Right ventricle myocardium superior (tissue), 1 donor: Measurements from ENCODE around the gene LENG1. TPM values are rescaled to one million over a fixed set of nuclear protein-coding genes. Genes with fewer than 3 reads are reported as not detected.

Experiments used
- ATAC-seq: fragments of 200-7000 bp; cut with Tn5 transposase; one replicate; pipeline ENCODE4 v1.9.1; 2020; ENCODE audit warnings: mild to moderate bottlenecking; ENCODE audit not compliant: poor library complexity
- DNase-seq: peaks from one replicate; pipeline ENCODE4 v3.0.0-alpha.2; 2020
- intact Hi-C: fragments of 100-400 bp; cut with DNase I; formaldehyde crosslinking; loops from one replicate; pipeline ENCODE4 v1.11.2; 2022
- total RNA-seq: library from RNA; stranded (reverse); fragmentation: NEBNext Ultra II Directional; extraction: Animal tissue kit (Norgen Biotek cat#: 25700); gene quantifications from one replicate; pipeline ENCODE4 v1.2.1, GENCODE V29; 2021
- donor health status: DM: no; HTN: yes; CAD: no; lungs with severe emphysema.

Gene LENG1
- total RNA-seq, 1 donor from 2014 or later, result 6.5 TPM

DNA sequence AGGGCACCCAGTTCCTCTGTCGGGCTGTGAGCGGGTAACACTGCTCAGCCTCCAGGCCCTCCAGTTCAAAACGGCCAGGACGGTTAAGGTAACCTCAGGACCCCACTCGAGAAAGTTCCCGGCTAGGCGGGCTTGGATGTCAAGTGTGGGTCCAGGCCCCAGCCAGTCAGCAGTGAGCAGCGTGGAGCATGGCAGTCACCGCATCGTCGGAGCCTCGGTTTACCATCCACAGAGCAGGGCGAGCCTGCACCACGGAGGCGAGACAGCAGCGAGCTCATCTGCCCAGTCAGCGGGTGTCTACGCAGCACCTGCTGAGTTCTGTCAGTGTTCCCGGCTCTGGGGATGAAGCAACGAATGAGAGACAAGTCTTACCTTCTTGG is 29.9 kb downstream of the LENG1 start:
- DNase-seq (no peak), ATAC-seq (no peak)
- intact Hi-C loops, result no loop called here

DNA sequence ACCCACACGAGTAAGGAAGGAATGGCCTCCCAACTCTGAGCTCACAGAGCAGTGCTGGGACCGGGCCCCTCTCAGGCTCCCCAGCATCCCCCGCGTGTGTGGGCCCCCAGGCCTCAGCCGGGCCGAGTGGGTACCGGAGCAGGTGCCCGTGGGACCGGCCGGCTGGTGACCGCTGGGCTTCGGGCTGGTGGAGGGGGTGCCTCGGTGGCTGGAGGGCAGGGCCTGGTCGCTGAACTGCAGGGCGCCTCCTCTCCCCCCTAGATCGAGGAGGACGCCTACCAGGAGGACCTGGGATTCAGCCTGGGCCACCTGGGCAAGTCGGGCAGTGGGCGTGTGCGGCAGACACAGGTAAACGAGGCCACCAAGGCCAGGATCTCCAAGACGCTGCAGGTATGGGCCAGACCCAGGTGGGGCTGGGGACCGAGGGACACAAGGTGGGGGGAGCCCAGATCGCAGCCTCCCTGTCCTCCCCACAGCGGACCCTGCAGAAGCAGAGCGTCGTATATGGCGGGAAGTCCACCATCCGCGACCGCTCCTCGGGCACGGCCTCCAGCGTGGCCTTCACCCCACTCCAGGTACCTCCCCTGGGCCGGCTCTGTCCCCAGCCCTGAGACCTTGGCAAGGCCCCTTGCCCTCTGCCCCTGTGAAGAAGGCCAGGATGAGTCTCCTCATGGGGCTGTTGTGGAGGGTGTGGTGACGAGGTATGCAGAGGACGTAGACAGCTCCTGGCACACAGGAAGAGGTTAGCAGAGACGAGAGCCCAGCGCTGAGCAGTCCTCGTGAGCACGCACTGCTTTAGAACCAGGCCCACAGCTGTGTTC is 30.5 kb downstream of the LENG1 start:
- no peak for DNase-seq
- intact Hi-C loops, result no loop called here
- ATAC-seq, result no peak

DNA sequence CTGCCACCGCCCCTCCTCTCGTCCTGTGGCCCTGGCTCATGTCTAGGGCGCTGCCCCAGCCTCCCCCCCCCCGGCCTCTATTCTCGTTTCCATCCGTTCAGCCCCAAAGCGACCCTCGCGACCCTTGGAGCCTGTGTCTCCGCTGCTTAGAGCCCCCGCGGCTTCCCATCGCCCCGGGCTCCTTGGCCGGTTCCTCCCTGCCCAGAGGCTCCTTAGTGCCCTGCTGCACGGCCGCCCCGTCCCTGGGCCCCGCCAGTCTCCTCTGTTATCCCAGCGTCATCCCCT is 31.1 kb downstream of the LENG1 start:
- intact Hi-C loops, result no loop called here
- ATAC-seq, result no peak
- no peak for DNase-seq

- intact Hi-C loops, result no loop called here
- ATAC-seq, result no peak
- DNase-seq, result no peak
Observed at GRCh38 chr19:54127688-54128440, 31.7 kb downstream of the LENG1 start.

DNA sequence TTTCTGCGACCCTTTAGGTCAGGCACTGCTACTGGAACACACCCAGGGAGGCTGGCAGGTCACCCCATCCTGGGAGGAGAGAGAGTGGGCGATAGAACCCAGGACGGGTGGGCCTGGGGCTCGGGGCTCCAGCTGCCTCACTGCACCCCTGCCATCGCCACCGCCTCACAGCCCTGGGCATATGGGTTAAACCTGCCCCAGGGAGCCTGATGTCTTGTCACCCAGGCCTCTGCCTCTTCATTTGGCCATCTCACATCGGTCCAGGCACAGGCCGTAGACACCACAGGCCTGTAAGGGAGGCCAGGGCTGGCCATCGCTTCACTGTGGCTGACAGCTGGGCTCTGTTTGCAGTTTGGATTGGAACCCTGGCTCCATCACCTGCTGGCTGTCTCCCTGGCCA is 33.8 kb downstream of the LENG1 start:
- intact Hi-C loops, result no loop called here
- no peak for ATAC-seq
- DNase-seq, result no peak

DNA sequence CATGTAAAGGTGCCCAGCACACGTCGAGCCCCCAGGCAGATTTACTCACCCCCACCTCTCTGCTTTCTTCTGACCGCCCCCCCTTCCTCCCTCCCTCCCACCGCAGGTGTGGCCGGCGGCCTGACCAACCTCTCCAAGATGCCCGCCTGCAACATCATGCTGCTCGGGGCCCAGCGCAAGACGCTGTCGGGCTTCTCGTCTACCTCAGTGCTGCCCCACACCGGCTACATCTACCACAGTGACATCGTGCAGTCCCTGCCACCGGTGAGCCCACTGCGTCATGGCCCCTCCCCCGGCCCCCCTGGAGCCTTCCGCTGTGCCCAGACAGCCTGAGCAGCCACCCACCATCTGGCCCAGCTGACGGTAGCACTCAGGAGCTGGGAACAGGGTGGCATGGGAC is 35.1 kb downstream of the LENG1 start:
- DNase-seq (no peak), ATAC-seq (no peak)
- intact Hi-C loops, result no loop called here

DNA sequence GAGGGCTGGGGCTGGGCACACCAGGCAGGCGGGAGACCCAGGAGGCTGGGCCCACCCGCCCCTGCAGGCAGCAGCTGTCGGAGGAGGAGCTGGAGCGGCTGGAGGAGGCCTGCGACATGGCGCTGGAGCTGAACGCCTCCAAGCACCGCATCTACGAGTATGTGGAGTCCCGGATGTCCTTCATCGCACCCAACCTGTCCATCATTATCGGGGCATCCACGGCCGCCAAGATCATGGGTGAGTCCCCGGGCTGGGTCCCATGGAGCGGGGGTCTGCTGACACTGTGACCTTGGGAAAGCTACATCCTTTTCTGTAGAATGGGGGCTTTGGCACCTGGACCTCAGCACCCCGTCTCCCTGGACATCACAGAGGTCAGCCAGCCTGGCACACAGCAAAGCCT is 35.8 kb downstream of the LENG1 start:
- DNase-seq (no peak), ATAC-seq (no peak)
- intact Hi-C loops, result no loop called here

- no peak for ATAC-seq
- intact Hi-C loops, result no loop called here
- no peak for DNase-seq
Observed at GRCh38 chr19:54121259-54121658, 38.3 kb downstream of the LENG1 start.

GRCh38 chr19:54115109-54116063 is 44.1 kb downstream of the LENG1 start, which contains the start of the genes PRPF31 and TFPT:
TSS of gene PRPF31 (plus strand) at chr19:54115754. CDS start at chr19:54118279, 2,525 bp downstream.
TSS of gene TFPT (minus strand) at chr19:54115657. CDS start at chr19:54115269, 388 bp downstream.
- ATAC-seq (peak; percentile 96), DNase-seq (peak; percentile 98)
- intact Hi-C loops, result no loop called here

DNA sequence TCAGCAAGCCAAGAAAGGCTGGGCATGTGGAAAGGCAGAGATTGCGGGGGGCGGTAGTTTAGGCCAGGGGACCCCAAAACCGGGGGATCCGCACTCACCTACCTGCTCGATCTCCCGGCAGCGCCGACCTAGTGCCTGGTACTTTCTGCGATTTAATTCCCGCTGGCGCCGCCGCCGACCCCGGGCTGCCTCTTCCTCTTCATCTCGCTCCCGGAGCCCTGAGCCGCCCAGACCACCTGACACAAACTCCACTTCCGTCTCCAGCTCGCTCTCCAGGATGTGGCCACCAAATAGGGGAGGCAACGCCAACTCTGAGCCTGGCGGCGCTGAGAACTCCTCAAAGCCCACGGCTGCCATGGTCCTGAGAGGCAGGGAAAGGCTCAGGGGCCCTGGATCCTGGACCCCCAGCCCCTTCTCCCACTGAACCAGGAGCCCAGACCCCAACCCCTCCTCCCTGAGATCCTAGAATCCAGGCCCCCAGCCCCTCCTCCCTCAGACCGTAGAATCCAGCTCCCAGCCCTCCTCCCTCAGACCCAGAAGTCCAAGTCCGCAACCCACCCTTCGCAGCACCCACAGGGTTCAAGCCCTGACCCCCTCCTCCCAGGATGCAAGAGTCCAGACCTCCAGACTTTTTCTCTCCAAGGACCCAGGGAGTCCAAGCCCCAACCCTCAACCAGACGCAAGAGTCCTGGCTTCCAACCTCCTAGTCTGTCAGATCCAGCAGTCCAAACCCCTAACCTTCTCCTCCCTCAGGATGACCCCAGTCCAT is 45.0 kb downstream of the LENG1 start:
- DNase-seq, result no peak
- ATAC-seq, result peak; percentile 15

GRCh38 chr19:54109651-54110050 is 49.9 kb downstream of the LENG1 start:
- ATAC-seq (no peak), DNase-seq (no peak)
- intact Hi-C loops, result no loop called here

More for the DNA sequence above, 45.0 kb downstream of the LENG1 start:
- intact Hi-C loops, result no loop called here

GRCh38 chr19:54108496-54108895 is 51.0 kb downstream of the LENG1 start:
- DNase-seq, result no peak
- intact Hi-C loops, result no loop called here
- no peak for ATAC-seq

GRCh38 chr19:54107876-54108490 is 51.5 kb downstream of the LENG1 start:
- intact Hi-C loops, result no loop called here
- no peak for ATAC-seq
- no peak for DNase-seq

DNA sequence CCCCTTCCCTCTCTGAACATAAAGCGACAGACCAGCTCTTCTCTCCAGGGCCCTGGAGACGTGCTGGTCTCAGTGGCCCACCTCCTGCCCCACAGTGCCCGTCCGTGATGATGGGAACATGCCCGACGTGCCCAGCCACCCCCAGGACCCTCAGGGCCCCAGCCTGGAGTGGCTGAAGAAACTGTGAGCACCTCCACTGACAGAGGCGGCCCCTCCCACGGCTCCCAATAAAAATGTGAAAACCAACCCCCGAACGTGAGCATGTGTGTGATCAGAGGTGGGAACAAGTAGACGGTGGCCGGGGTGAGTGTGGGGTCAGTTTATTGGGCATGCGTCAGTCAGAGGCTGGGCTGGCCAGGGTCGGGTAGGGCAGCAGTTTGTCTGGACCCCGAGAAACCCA is 52.8 kb downstream of the LENG1 start:
- ATAC-seq (no peak), DNase-seq (no peak)
- intact Hi-C loops, result no loop called here

DNA sequence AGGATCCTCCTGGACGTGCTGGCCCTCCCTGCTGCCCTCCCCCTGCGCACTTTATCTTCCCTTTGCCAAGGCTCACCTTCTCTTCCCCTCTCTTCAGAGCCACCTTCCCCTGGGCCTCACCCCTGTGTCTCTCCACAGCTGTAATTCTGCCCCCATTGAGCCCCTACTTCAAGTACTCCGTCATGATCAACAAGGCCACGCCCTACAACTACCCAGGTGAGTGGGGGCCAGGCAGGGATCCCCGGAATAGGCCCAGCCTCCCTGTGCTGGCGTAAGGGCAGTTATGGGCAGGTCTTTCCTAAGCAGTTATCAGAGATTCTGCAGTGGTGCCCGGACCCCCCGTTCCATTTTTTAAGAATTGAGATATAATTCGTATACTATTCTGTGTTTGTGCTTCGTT is 53.7 kb downstream of the LENG1 start:
- DNase-seq, result no peak
- ATAC-seq, result no peak
- intact Hi-C loops, result no loop called here
